GM19438 (cell line): Measurements from ENCODE around the gene WNT5A.

Experiments
- ATAC-seq: cut with Tn5 transposase; IDR thresholded peaks from one replicate; pipeline ENCODE4 v1.9.1; 2021; ENCODE audit warnings: low read depth; ENCODE audit not compliant: unreplicated experiment

The WNT5A gene

GRCh38 chr3:55486857-55487380, at the start of gene WNT5A:
TSS of gene WNT5A (minus strand) at chr3:55487306. CDS start at chr3:55486985, 321 bp downstream.
- no peak for ATAC-seq

- ATAC-seq = no peak
Observed at GRCh38 chr3:55534876-55535275, 47.8 kb upstream of the WNT5A start.

GRCh38 chr3:55532806-55533205, 45.7 kb upstream of the WNT5A start:
- ATAC-seq = no peak

GRCh38 chr3:55531321-55531720, 44.2 kb upstream of the WNT5A start:
- ATAC-seq = no peak

- no peak for ATAC-seq
Observed at GRCh38 chr3:55527361-55527760, 40.3 kb upstream of the WNT5A start.

- ATAC-seq = no peak
Observed at GRCh38 chr3:55526332-55527030, 39.4 kb upstream of the WNT5A start.

- no peak for ATAC-seq
Observed at GRCh38 chr3:55525436-55525835, 38.3 kb upstream of the WNT5A start.

GRCh38 chr3:55524565-55525244, 37.6 kb upstream of the WNT5A start:
- no peak for ATAC-seq

GRCh38 chr3:55523471-55523870, 36.4 kb upstream of the WNT5A start:
- ATAC-seq = no peak

- no peak for ATAC-seq
Observed at GRCh38 chr3:55521738-55522421, 34.8 kb upstream of the WNT5A start.

GRCh38 chr3:55521064-55521737, 34.1 kb upstream of the WNT5A start:
- ATAC-seq = no peak

GRCh38 chr3:55519019-55519418, 31.9 kb upstream of the WNT5A start:
- ATAC-seq = no peak

GRCh38 chr3:55518451-55518850, 31.3 kb upstream of the WNT5A start:
- ATAC-seq = no peak

- ATAC-seq = no peak
Observed at GRCh38 chr3:55516392-55517030, 29.4 kb upstream of the WNT5A start.

- ATAC-seq = no peak
Observed at GRCh38 chr3:55515550-55516246, 28.6 kb upstream of the WNT5A start.

- no peak for ATAC-seq
Observed at GRCh38 chr3:55514962-55515361, 27.9 kb upstream of the WNT5A start.

GRCh38 chr3:55512571-55513343, 25.7 kb upstream of the WNT5A start:
- no peak for ATAC-seq

- no peak for ATAC-seq
Observed at GRCh38 chr3:55511895-55512570, 24.9 kb upstream of the WNT5A start.
